ENCODE data around the gene SF3A2. TPM values are rescaled to one million over a fixed set of nuclear protein-coding genes. Genes with fewer than 3 reads are reported as not detected.

Gene SF3A2
- total and polyA plus RNA-seq, 4 experiments from 2014 or later: 8.3 to 141 (median 88.7) TPM

GRCh38 chr19:2208975-2209374 is 27.6 kb upstream of the SF3A2 start:
- peaks cover 17% of the 10 kb centered on the region for H3K36me3 ChIP-seq (ENCODE audit: insufficient read depth, low read length)
- no peak for DNase-seq

GRCh38 chr19:2209408-2209807 is 27.2 kb upstream of the SF3A2 start:
- Mint-ChIP-seq H3K4me1 (no peaks in the 10 kb centered on the region), H3K27me3 (no peaks in the 10 kb centered on the region), H3K27ac (no peak overlapping the region), H3K36me3 (peaks cover 10 to 28% of the 10 kb centered on the region in 2 donors), H3K9me3 (peaks cover 0 to 2% (median 0%) of the 10 kb centered on the region in 8 donors), H3K4me3 (no peak overlapping the region)
- Histone ChIP-seq H3K27ac (ENCODE audit: low read depth, low read length) (no peak overlapping the region), H3K27me3 (ENCODE audit: insufficient read depth, low read length) (no peaks in the 10 kb centered on the region), H3K36me3 (ENCODE audit: insufficient read depth, low read length) (peaks cover 17% of the 10 kb centered on the region), H3K4me1 (ENCODE audit: insufficient read depth, low read length) (no peaks in the 10 kb centered on the region), H3K4me3 (ENCODE audit: low read length in 2 of 2) (no peak overlapping the region), H3K9me3 (ENCODE audit: control insufficient read depth in 1 of 2, low read length in 2 of 2) (no peaks in the 10 kb centered on the region)
- ChIA-PET POLR2A (ENCODE audit: partially characterized antibody) (no interaction called here), CTCF (ENCODE audit: partially characterized antibody) (interaction anchor here (0.6 kb wide), 1 partner anchor 203 kb away, joined by 3 read pairs; no protein-coding TSS in a partner anchor)
- intact Hi-C loops (cut with micrococcal nuclease): no loop called here
- no peak for DNase-seq

More at GRCh38 chr19:2208975-2209374, 27.6 kb upstream of the SF3A2 start:
- Mint-ChIP-seq H3K27me3 (no peaks in the 10 kb centered on the region), H3K4me1 (peaks cover 0 to 2% (median 1%) of the 10 kb centered on the region in 4 donors), H3K27ac (no peak overlapping the region), H3K36me3 (peaks cover 14 to 33% of the 10 kb centered on the region in 2 donors), H3K9me3 (peaks cover 0 to 2% (median 0%) of the 10 kb centered on the region in 8 donors), H3K4me3 (no peak overlapping the region)
- Histone ChIP-seq H3K4me1 (ENCODE audit: insufficient read depth, low read length) (no peaks in the 10 kb centered on the region), H3K27ac (ENCODE audit: low read depth, low read length) (no peak overlapping the region), H3K9me3 (ENCODE audit: control insufficient read depth in 1 of 2, low read length in 2 of 2) (no peaks in the 10 kb centered on the region), H3K4me3 (ENCODE audit: low read length in 2 of 2) (no peak overlapping the region), H3K27me3 (ENCODE audit: insufficient read depth, low read length) (no peaks in the 10 kb centered on the region)
- intact Hi-C loops (cut with micrococcal nuclease): no loop called here
- ChIA-PET CTCF (ENCODE audit: partially characterized antibody) (interaction anchor here (0.6 kb wide), 1 partner anchor 203 kb away, joined by 3 read pairs; no protein-coding TSS in a partner anchor), POLR2A (ENCODE audit: partially characterized antibody) (no interaction called here)

GRCh38 chr19:2210206-2210605 is 26.4 kb upstream of the SF3A2 start:
- ChIA-PET POLR2A (ENCODE audit: partially characterized antibody) (no interaction called here), CTCF (ENCODE audit: partially characterized antibody) (no interaction called here)
- Mint-ChIP-seq H3K9me3 (peaks cover 0 to 2% (median 0%) of the 10 kb centered on the region in 8 donors), H3K27ac (peak overlapping the region in 1 of 7 donors; percentile 22), H3K4me3 (no peak overlapping the region), H3K4me1 (peaks cover 0 to 8% (median 5%) of the 10 kb centered on the region in 4 donors), H3K27me3 (no peaks in the 10 kb centered on the region), H3K36me3 (peaks cover 10 to 32% of the 10 kb centered on the region in 2 donors)
- no peak overlapping the region for H3K27ac ChIP-seq (ENCODE audit: low read depth, low read length)
- H3K36me3 ChIP-seq (ENCODE audit: insufficient read depth, low read length): peaks cover 17% of the 10 kb centered on the region
- no peak for DNase-seq
- no peaks in the 10 kb centered on the region for H3K9me3 ChIP-seq (ENCODE audit: control insufficient read depth in 1 of 2, low read length in 2 of 2)
- no peaks in the 10 kb centered on the region for H3K27me3 ChIP-seq (ENCODE audit: insufficient read depth, low read length)
- peaks cover 4% of the 10 kb centered on the region for H3K4me1 ChIP-seq (ENCODE audit: insufficient read depth, low read length)
- no peak overlapping the region for H3K4me3 ChIP-seq (ENCODE audit: low read length in 2 of 2)
- intact Hi-C loops (cut with micrococcal nuclease): no loop called here

- CTCF ChIA-PET (ENCODE audit: partially characterized antibody): interaction anchor here (0.6 to 0.8 kb wide), 2 partner anchors 53 to 327 kb away, joined by 3 read pairs; no protein-coding TSS in a partner anchor
- Histone ChIP-seq H3K4me1 (ENCODE audit: insufficient read depth, low read length) (peaks cover 13% of the 10 kb centered on the region), H3K36me3 (ENCODE audit: insufficient read depth, low read length) (peaks cover 17% of the 10 kb centered on the region), H3K27me3 (ENCODE audit: insufficient read depth, low read length) (no peaks in the 10 kb centered on the region), H3K9me3 (ENCODE audit: control insufficient read depth in 1 of 2, low read length in 2 of 2) (no peaks in the 10 kb centered on the region), H3K27ac (ENCODE audit: low read depth, low read length) (no peak overlapping the region), H3K4me3 (ENCODE audit: low read length in 2 of 2) (no peak overlapping the region)
- H3K27ac Mint-ChIP-seq: no peak overlapping the region
- no peaks in the 10 kb centered on the region for H3K27me3 Mint-ChIP-seq
- intact Hi-C loops (cut with micrococcal nuclease): no loop called here
- H3K9me3 Mint-ChIP-seq: no peaks in the 10 kb centered on the region
- H3K4me3 Mint-ChIP-seq: no peak overlapping the region
- peaks cover 0 to 17% (median 11%) of the 10 kb centered on the region in 4 donors for H3K4me1 Mint-ChIP-seq
- DNase-seq: no peak
- POLR2A ChIA-PET (ENCODE audit: partially characterized antibody): no interaction called here
- H3K36me3 Mint-ChIP-seq: peaks cover 14 to 36% of the 10 kb centered on the region in 2 donors
Observed at GRCh38 chr19:2210987-2211740, 25.5 kb upstream of the SF3A2 start.

- Mint-ChIP-seq H3K4me3 (no peak overlapping the region), H3K27me3 (no peaks in the 10 kb centered on the region), H3K9me3 (no peaks in the 10 kb centered on the region), H3K4me1 (peaks cover 0 to 20% (median 11%) of the 10 kb centered on the region in 4 donors), H3K27ac (peak overlapping the region in 2 of 7 donors; percentile 13 to 29), H3K36me3 (peaks cover 13 to 43% of the 10 kb centered on the region in 2 donors)
- no peaks in the 10 kb centered on the region for H3K9me3 ChIP-seq (ENCODE audit: control insufficient read depth in 1 of 2, low read length in 2 of 2)
- peaks cover 13% of the 10 kb centered on the region for H3K4me1 ChIP-seq (ENCODE audit: insufficient read depth, low read length)
- H3K27me3 ChIP-seq (ENCODE audit: insufficient read depth, low read length): no peaks in the 10 kb centered on the region
- POLR2A ChIA-PET (ENCODE audit: partially characterized antibody): interaction anchor here (1.3 to 1.7 kb wide), 2 partner anchors 18 to 22 kb away, joined by 4 read pairs; no protein-coding TSS in a partner anchor
- intact Hi-C loops (cut with micrococcal nuclease): no loop called here
- H3K4me3 ChIP-seq (ENCODE audit: low read length in 2 of 2): no peak overlapping the region
- CTCF ChIA-PET (ENCODE audit: partially characterized antibody): no interaction called here
- DNase-seq: no peak
- no peak overlapping the region for H3K27ac ChIP-seq (ENCODE audit: low read depth, low read length)
- H3K36me3 ChIP-seq (ENCODE audit: insufficient read depth, low read length): peaks cover 10% of the 10 kb centered on the region
Observed at GRCh38 chr19:2212861-2213711, 23.5 kb upstream of the SF3A2 start.

GRCh38 chr19:2213799-2214198 is 22.8 kb upstream of the SF3A2 start:
- Histone ChIP-seq H3K4me3 (ENCODE audit: low read length in 2 of 2) (no peak overlapping the region), H3K9me3 (ENCODE audit: control insufficient read depth in 1 of 2, low read length in 2 of 2) (no peaks in the 10 kb centered on the region), H3K27me3 (ENCODE audit: insufficient read depth, low read length) (no peaks in the 10 kb centered on the region), H3K4me1 (ENCODE audit: insufficient read depth, low read length) (peaks cover 13% of the 10 kb centered on the region), H3K36me3 (ENCODE audit: insufficient read depth, low read length) (peaks cover 10% of the 10 kb centered on the region), H3K27ac (ENCODE audit: low read depth, low read length) (no peak overlapping the region)
- H3K27ac Mint-ChIP-seq: no peak overlapping the region
- H3K27me3 Mint-ChIP-seq: no peaks in the 10 kb centered on the region
- H3K4me1 Mint-ChIP-seq: peaks cover 0 to 20% (median 11%) of the 10 kb centered on the region in 4 donors
- ChIA-PET POLR2A (ENCODE audit: partially characterized antibody) (interaction anchor here (1.3 to 1.7 kb wide), 2 partner anchors 17 to 21 kb away, joined by 4 read pairs; no protein-coding TSS in a partner anchor), CTCF (ENCODE audit: partially characterized antibody) (no interaction called here)
- no peak for DNase-seq
- no peaks in the 10 kb centered on the region for H3K9me3 Mint-ChIP-seq
- intact Hi-C loops (cut with micrococcal nuclease): no loop called here
- H3K4me3 Mint-ChIP-seq: no peak overlapping the region
- peaks cover 13 to 47% of the 10 kb centered on the region in 2 donors for H3K36me3 Mint-ChIP-seq

- Mint-ChIP-seq H3K27ac (peak overlapping the region in 1 of 7 donors; percentile 52), H3K9me3 (no peaks in the 10 kb centered on the region), H3K4me3 (no peak overlapping the region), H3K4me1 (peaks cover 0 to 20% (median 11%) of the 10 kb centered on the region in 4 donors), H3K36me3 (peaks cover 13 to 49% of the 10 kb centered on the region in 2 donors), H3K27me3 (no peaks in the 10 kb centered on the region)
- H3K36me3 ChIP-seq (ENCODE audit: insufficient read depth, low read length): peaks cover 10% of the 10 kb centered on the region
- DNase-seq: no peak
- intact Hi-C loops (cut with micrococcal nuclease): no loop called here
- CTCF ChIA-PET (ENCODE audit: partially characterized antibody): interaction anchor here (1.1 kb wide), 1 partner anchor 66 kb away, joined by 3 read pairs; no protein-coding TSS in a partner anchor
- no peak overlapping the region for H3K27ac ChIP-seq (ENCODE audit: low read depth, low read length)
- no peaks in the 10 kb centered on the region for H3K9me3 ChIP-seq (ENCODE audit: control insufficient read depth in 1 of 2, low read length in 2 of 2)
- peaks cover 13% of the 10 kb centered on the region for H3K4me1 ChIP-seq (ENCODE audit: insufficient read depth, low read length)
- H3K27me3 ChIP-seq (ENCODE audit: insufficient read depth, low read length): no peaks in the 10 kb centered on the region
- H3K4me3 ChIP-seq (ENCODE audit: low read length in 2 of 2): no peak overlapping the region
- POLR2A ChIA-PET (ENCODE audit: partially characterized antibody): no interaction called here
Observed at GRCh38 chr19:2214251-2214650, 22.4 kb upstream of the SF3A2 start.

Data from CD4-positive, alpha-beta memory T cell (primary cell).